Measurements from ENCODE around the gene CNTNAP2. TPM values are rescaled to one million over a fixed set of nuclear protein-coding genes. Genes with fewer than 3 reads are reported as not detected.

CNTNAP2 gene
- total RNA-seq, 1 experiment from 2014 or later = 42.5 TPM

- H3K4me1 Mint-ChIP-seq (ENCODE audit: low read depth, unreplicated experiment) = no peaks in the 10 kb centered on the region
- peaks cover 12% of the 10 kb centered on the region for H3K27me3 Mint-ChIP-seq (ENCODE audit: insufficient read depth, unreplicated experiment)
- ChIA-PET POLR2A (no interaction called here), CTCF (no interaction called here)
- H3K4me3 ChIP-seq (ENCODE audit: low read depth, low read length) = no peak overlapping the region
- no peaks in the 10 kb centered on the region for H3K27me3 ChIP-seq (replicated peaks; ENCODE audit: control insufficient read depth, insufficient read depth, low read length)
- H3K9me3 Mint-ChIP-seq (ENCODE audit: unreplicated experiment) = no peaks in the 10 kb centered on the region
- intact Hi-C loops (cut with micrococcal nuclease; ENCODE audit: unreplicated experiment) = no loop called here
- no peak overlapping the region for H3K4me3 Mint-ChIP-seq (ENCODE audit: unreplicated experiment)
- H3K36me3 Mint-ChIP-seq (ENCODE audit: insufficient read depth, unreplicated experiment) = no peaks in the 10 kb centered on the region
- H3K27ac Mint-ChIP-seq (ENCODE audit: unreplicated experiment) = no peak overlapping the region
- BruUV-seq (replicated peaks) = no TSS peak
- no peak for DNase-seq
- no peak for TF ChIP-seq CTCF (IDR thresholded peaks at IDR 0.05; ENCODE audit: insufficient read depth in 1 of 2, low read depth in 1 of 2, low read length in 1 of 2, severe bottlenecking in 1 of 2, unreplicated experiment in 1 of 2)
- no peaks in the 10 kb centered on the region for H3K36me3 ChIP-seq (ENCODE audit: control insufficient read depth, insufficient read depth, low read length)
- no peaks in the 10 kb centered on the region for H3K9me3 ChIP-seq
- H3K4me1 ChIP-seq = no peaks in the 10 kb centered on the region
These were observed 1904.1 kb downstream of the CNTNAP2 start for GRCh38 chr7:148020679-148021078.

- Histone ChIP-seq H3K4me3 (ENCODE audit: low read depth, low read length) (no peak overlapping the region), H3K27me3 (replicated peaks; ENCODE audit: control insufficient read depth, insufficient read depth, low read length) (no peaks in the 10 kb centered on the region), H3K4me1 (no peaks in the 10 kb centered on the region), H3K36me3 (ENCODE audit: control insufficient read depth, insufficient read depth, low read length) (no peaks in the 10 kb centered on the region), H3K9me3 (no peaks in the 10 kb centered on the region)
- intact Hi-C loops (cut with micrococcal nuclease; ENCODE audit: unreplicated experiment) = no loop called here
- no TSS peak for BruUV-seq (replicated peaks)
- no peak overlapping the region for H3K27ac Mint-ChIP-seq (ENCODE audit: unreplicated experiment)
- no peaks in the 10 kb centered on the region for H3K4me1 Mint-ChIP-seq (ENCODE audit: low read depth, unreplicated experiment)
- H3K4me3 Mint-ChIP-seq (ENCODE audit: unreplicated experiment) = no peak overlapping the region
- ChIA-PET POLR2A (no interaction called here), CTCF (no interaction called here)
- DNase-seq = no peak
- H3K36me3 Mint-ChIP-seq (ENCODE audit: insufficient read depth, unreplicated experiment) = no peaks in the 10 kb centered on the region
- no peaks in the 10 kb centered on the region for H3K9me3 Mint-ChIP-seq (ENCODE audit: unreplicated experiment)
- TF ChIP-seq CTCF (IDR thresholded peaks at IDR 0.05; ENCODE audit: insufficient read depth in 1 of 2, low read depth in 1 of 2, low read length in 1 of 2, severe bottlenecking in 1 of 2, unreplicated experiment in 1 of 2) = no peak
- peaks cover 9% of the 10 kb centered on the region for H3K27me3 Mint-ChIP-seq (ENCODE audit: insufficient read depth, unreplicated experiment)
These were observed 1905.0 kb downstream of the CNTNAP2 start for GRCh38 chr7:148021507-148022045.

- Histone ChIP-seq H3K27me3 (replicated peaks; ENCODE audit: control insufficient read depth, insufficient read depth, low read length) (no peaks in the 10 kb centered on the region), H3K9me3 (no peaks in the 10 kb centered on the region), H3K4me3 (ENCODE audit: low read depth, low read length) (no peak overlapping the region), H3K4me1 (no peaks in the 10 kb centered on the region), H3K36me3 (ENCODE audit: control insufficient read depth, insufficient read depth, low read length) (no peaks in the 10 kb centered on the region)
- peaks cover 9% of the 10 kb centered on the region for H3K27me3 Mint-ChIP-seq (ENCODE audit: insufficient read depth, unreplicated experiment)
- H3K9me3 Mint-ChIP-seq (ENCODE audit: unreplicated experiment) = no peaks in the 10 kb centered on the region
- CTCF ChIA-PET = no interaction called here
- no peaks in the 10 kb centered on the region for H3K4me1 Mint-ChIP-seq (ENCODE audit: low read depth, unreplicated experiment)
- intact Hi-C loops (cut with micrococcal nuclease; ENCODE audit: unreplicated experiment) = no loop called here
- no peak overlapping the region for H3K27ac Mint-ChIP-seq (ENCODE audit: unreplicated experiment)
- no peak for DNase-seq
- H3K36me3 Mint-ChIP-seq (ENCODE audit: insufficient read depth, unreplicated experiment) = no peaks in the 10 kb centered on the region
- no peak for TF ChIP-seq CTCF (IDR thresholded peaks at IDR 0.05; ENCODE audit: insufficient read depth in 1 of 2, low read depth in 1 of 2, low read length in 1 of 2, severe bottlenecking in 1 of 2, unreplicated experiment in 1 of 2)
- POLR2A ChIA-PET = no interaction called here
- H3K4me3 Mint-ChIP-seq (ENCODE audit: unreplicated experiment) = no peak overlapping the region
- no TSS peak for BruUV-seq (replicated peaks)
These were observed 1906.2 kb downstream of the CNTNAP2 start for GRCh38 chr7:148022832-148023231.

Measured in Caco-2 (cell line).